SH-SY5Y (cell line): ENCODE data around the gene RAC3.

Source experiments
- GATA2 ChIP-seq: IDR thresholded peaks from 2 replicates; pipeline ENCODE4 v1.6.1; 2011; ENCODE audit warnings: mild to moderate bottlenecking, low read depth, low read length
- GATA3 ChIP-seq: IDR thresholded peaks from 2 replicates; pipeline ENCODE4 v1.6.1; 2011; ENCODE audit warnings: low read depth, mild to moderate bottlenecking, low read length, moderate library complexity

DNA sequence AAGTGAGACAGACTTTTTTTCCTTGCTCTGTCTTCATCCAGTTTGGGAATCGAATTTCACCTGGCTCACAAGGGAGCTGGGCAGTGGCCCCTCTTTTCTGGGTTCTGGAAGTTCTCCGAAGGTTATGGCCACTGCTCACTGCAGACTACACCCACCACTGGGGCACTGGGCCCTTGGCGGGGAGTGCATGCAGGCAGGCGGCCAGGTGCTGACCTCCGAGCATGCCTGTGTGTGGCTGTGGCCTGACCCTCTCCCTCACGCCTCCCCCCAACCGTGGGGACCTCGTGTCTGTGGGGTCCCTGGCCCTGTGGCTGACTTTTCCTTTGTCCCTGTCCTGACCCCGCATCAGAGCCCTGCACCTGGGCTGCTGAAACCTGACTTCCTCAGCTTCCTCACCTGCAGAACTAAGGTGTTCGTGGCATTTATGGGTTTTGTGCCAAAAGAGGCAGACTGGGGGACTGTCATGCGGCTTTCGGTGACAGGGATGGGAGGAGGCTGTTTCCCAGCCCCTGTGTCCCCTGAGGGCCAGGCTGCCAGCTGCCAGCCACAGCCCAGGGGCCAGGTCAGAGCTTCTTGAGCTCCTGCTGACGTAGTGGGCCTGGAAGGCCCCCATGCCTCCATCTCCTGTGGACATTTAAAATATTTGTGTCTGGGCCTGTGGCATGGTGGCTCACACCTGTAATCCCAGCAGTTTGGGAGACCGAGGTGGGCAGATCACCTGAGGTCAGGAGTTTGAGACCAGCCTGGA lies 32.6 kb upstream of the RAC3 start:
- TF ChIP-seq GATA2 (no peak), GATA3 (no peak)
